Activated CD8-positive, alpha-beta T cell treated with anti-CD3 and anti-CD28 coated beads for 36 hours (primary cell): ENCODE measurements around the gene RASGRP2. TPM values are rescaled to one million over a fixed set of nuclear protein-coding genes. Genes with fewer than 3 reads are reported as not detected.

Source experiments
- ATAC-seq: fragments of 200-7000 bp; cut with Tn5 transposase; one replicate; pipeline ENCODE4 v1.10.0; 2021; ENCODE audit warnings: mild to moderate bottlenecking, moderate library complexity
- CTCF ChIA-PET: fragments of 350-600 bp; sonication (Branson Sonifier 250); formaldehyde crosslinking; loops from one replicate; lab custom pipeline; 2021; ENCODE audit warnings: antibody characterized with exemption; lab: Charles Lee
- POLR2A ChIA-PET: fragments of 350-600 bp; sonication (Branson Sonifier 250); formaldehyde crosslinking; loops from one replicate; lab custom pipeline; 2021; ENCODE audit warnings: antibody characterized with exemption; lab: Charles Lee
- DNase-seq: peaks from one replicate; pipeline ENCODE4 v3.0.0-alpha.2; 2020
- H3K27ac Mint-ChIP-seq: one replicate; pipeline ENCODE4 v1.8.0; 2021; ENCODE audit warnings: mild to moderate bottlenecking, mixed read lengths
- H3K27me3 Mint-ChIP-seq: one replicate; pipeline ENCODE4 v1.8.0; 2021; ENCODE audit warnings: mixed read lengths
- H3K36me3 Mint-ChIP-seq: one replicate; pipeline ENCODE4 v1.8.0; 2021; ENCODE audit warnings: low read depth, mixed read lengths
- H3K4me1 Mint-ChIP-seq: one replicate; pipeline ENCODE4 v1.8.0; 2021; ENCODE audit warnings: low read depth, mixed read lengths
- H3K4me3 Mint-ChIP-seq: one replicate; pipeline ENCODE4 v1.8.0; 2021; ENCODE audit warnings: mild to moderate bottlenecking, moderate library complexity, mixed read lengths
- H3K9me3 Mint-ChIP-seq: one replicate; pipeline ENCODE4 v1.8.0; 2021; ENCODE audit warnings: mixed read lengths
- CTCF ChIP-seq: fragments of 200-600 bp; IDR thresholded peaks from one replicate; pipeline ENCODE4 v1.8.0; 2022; ENCODE audit warnings: antibody characterized with exemption, mild to moderate bottlenecking
- intact Hi-C: fragments of 100-400 bp; cut with micrococcal nuclease; formaldehyde crosslinking; loops from one replicate; pipeline ENCODE4 v1.10.0; 2022
- total RNA-seq, 2 experiments: library from RNA; stranded (reverse); gene quantifications; one replicate each; pipeline ENCODE4 v1.2.3, GENCODE V29; 2021

The RASGRP2 gene
- total RNA-seq, 2 experiments from 2014 or later = 7.8 to 8.2 TPM

- Mint-ChIP-seq H3K4me1 (peaks cover 20% of the 10 kb centered on the region), H3K27ac (peak overlapping the region; percentile 34), H3K36me3 (peaks cover 5% of the 10 kb centered on the region), H3K9me3 (no peaks in the 10 kb centered on the region), H3K27me3 (no peaks in the 10 kb centered on the region), H3K4me3 (no peak overlapping the region)
- TF ChIP-seq CTCF = no peak
- no peak for ATAC-seq
- ChIA-PET CTCF (interaction anchor here (0.9 kb wide), 1 partner anchor 48 kb away, joined by 9 read pairs; no protein-coding TSS in a partner anchor), POLR2A (no interaction called here)
- intact Hi-C loops = no loop called here
- DNase-seq = no peak
Observed at GRCh38 chr11:64736654-64737053, 7.3 kb downstream of the RASGRP2 start.

GRCh38 chr11:64735725-64736259 lies 8.2 kb downstream of the RASGRP2 start:
- DNase-seq = no peak
- CTCF ChIA-PET = interaction anchor here (0.7 to 2.6 kb wide), 6 partner anchors 9 to 85 kb away, joined by 3 to 11 read pairs (median 4); partner anchors contain the start of gene PYGM
- H3K9me3 Mint-ChIP-seq = no peaks in the 10 kb centered on the region
- H3K27ac Mint-ChIP-seq = peak overlapping the region; percentile 34
- H3K4me1 Mint-ChIP-seq = peaks cover 20% of the 10 kb centered on the region
- no peak for TF ChIP-seq CTCF
- no peaks in the 10 kb centered on the region for H3K27me3 Mint-ChIP-seq
- intact Hi-C loops = no loop called here
- H3K36me3 Mint-ChIP-seq = peaks cover 5% of the 10 kb centered on the region
- ATAC-seq = no peak
- POLR2A ChIA-PET = interaction anchor here (1.4 kb wide), 1 partner anchor 10 kb away, joined by 4 read pairs; no protein-coding TSS in a partner anchor
- no peak overlapping the region for H3K4me3 Mint-ChIP-seq

DNA sequence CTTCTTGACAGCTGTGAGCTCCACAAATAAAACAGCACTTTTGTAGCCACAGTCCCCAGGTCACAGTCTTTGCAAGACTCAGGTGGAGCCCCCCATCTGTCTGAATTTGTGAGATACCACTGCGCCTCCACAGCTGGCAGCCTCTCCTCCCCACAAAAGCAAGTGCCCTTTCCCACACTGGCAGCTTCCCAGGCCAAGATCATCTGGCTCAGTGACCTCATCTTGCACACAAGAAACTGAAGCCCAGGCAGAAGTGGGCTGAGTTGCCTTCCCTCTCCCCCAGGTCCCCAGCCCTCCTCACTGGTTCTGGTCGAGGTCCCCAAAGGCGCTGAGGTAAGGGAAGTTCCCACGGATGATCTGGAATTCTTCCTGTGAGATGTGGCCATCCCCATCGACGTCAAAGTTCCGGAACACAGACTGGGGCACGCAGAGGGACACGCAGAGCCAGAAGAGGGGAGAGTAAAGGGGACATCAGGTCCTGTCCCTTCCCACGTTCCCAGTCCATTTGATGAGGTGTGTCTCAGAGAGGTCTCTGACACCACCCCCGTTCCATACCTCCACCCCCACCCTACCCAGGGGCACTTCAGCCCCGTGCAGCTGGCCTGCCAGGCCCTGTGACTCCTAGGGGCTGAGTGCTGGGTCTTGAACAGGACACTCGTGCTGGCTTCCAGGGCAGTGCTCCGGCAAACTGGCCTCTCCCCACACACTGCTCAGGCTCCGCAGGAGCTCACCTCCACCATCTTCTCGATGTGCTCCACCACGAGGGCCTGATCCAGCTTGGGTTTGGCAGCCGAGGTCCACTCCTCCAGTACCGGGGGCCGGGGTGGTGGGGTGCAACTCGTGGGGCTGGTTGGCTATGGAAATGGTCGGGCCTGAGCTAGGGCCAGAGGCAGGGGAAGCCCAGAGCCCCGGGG lies 8.9 kb downstream of the RASGRP2 start:
- H3K27ac Mint-ChIP-seq = peak overlapping the region; percentile 71
- intact Hi-C loops = no loop called here
- ChIA-PET POLR2A (interaction anchor here (0.7 to 1.4 kb wide), 2 partner anchors 9 to 528 kb away, joined by 3 to 4 read pairs; no protein-coding TSS in a partner anchor), CTCF (interaction anchor here (0.7 to 3.0 kb wide), 8 partner anchors 8 to 84 kb away, joined by 3 to 21 read pairs (median 4); partner anchors contain the start of genes PYGM and RASGRP2)
- H3K9me3 Mint-ChIP-seq = no peaks in the 10 kb centered on the region
- no peak for TF ChIP-seq CTCF
- H3K4me1 Mint-ChIP-seq = peaks cover 18% of the 10 kb centered on the region
- H3K36me3 Mint-ChIP-seq = peaks cover 5% of the 10 kb centered on the region
- no peaks in the 10 kb centered on the region for H3K27me3 Mint-ChIP-seq
- no peak overlapping the region for H3K4me3 Mint-ChIP-seq
- no peak for DNase-seq
- no peak for ATAC-seq

DNA sequence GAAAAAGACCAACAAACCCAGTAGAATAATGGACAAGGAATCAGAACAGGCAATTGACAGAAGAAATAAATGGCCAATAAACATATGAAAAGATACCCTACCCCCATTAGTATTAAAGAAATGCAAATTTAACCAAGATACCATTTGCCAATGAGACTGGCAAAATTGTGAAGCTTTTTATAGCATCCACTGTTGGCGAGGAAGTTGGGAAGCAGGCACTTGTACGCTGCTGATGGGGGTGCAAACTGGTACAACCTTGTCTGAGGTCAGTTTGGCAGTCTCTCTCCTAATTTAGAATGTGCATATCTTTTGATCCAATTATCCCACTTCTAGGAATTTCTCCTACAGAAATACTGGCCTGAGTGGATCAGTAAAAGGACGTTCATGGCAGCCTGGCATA lies 12.3 kb downstream of the RASGRP2 start:
- Mint-ChIP-seq H3K4me1 (peaks cover 14% of the 10 kb centered on the region), H3K27me3 (no peaks in the 10 kb centered on the region), H3K4me3 (no peak overlapping the region), H3K36me3 (peaks cover 6% of the 10 kb centered on the region), H3K9me3 (no peaks in the 10 kb centered on the region), H3K27ac (no peak overlapping the region)
- no peak for TF ChIP-seq CTCF
- DNase-seq (no peak), ATAC-seq (no peak)
- CTCF ChIA-PET = interaction anchor here (1.2 kb wide), 1 partner anchor 43 kb away, joined by 3 read pairs; no protein-coding TSS in a partner anchor
- POLR2A ChIA-PET = no interaction called here
- intact Hi-C loops = no loop called here
